HG03045 (cell line): ENCODE data around the gene PNMA6E.

Experiments
- ATAC-seq: cut with Tn5 transposase; IDR thresholded peaks from one replicate; pipeline ENCODE4 v1.9.1; 2021; ENCODE audit warnings: mild to moderate bottlenecking, moderate library complexity; ENCODE audit not compliant: unreplicated experiment

PNMA6E gene

GRCh38 chrX:153438532-153438931 lies 37.4 kb upstream of the PNMA6E start:
- no peak for ATAC-seq

DNA sequence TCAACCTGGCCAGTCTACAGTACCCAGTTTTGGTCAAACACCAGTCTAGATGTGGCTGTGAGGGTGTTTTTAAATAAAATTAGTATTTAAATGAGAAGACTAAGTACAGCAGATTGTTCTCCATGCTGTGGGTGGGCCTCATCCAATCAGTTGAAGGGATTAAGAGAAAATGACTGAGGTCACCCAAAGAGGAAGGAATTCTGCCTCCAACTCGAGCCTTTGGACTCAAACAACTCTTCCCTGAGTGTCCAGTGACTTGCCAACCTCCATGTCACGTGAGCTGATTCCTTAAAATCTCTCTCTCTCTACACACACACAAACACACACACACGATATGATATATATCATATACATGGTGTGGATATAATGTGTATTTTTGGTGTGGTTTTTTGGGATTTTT lies 34.7 kb upstream of the PNMA6E start:
- ATAC-seq, result no peak

DNA sequence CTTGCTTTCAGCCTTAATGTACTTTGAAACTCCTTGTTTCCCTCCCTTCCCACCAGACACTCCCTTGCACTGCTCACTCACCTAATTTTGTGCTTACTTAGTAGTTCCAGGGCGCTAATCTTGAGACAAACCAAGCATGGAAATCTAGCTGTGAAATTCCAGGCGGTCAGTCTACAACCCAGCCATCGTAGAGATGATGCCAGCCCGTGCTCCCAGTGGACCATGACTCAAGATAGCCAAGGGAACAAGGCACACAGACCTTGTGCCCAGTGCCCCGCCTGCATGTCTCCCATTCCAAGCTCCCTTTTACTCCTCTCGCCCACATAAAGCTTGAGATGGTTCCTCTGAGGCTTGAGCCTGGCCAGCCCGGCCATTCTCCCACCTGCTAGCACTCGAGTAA lies 33.7 kb upstream of the PNMA6E start:
- no peak for ATAC-seq

GRCh38 chrX:153433781-153434285 lies 32.7 kb upstream of the PNMA6E start:
- ATAC-seq, result no peak

DNA sequence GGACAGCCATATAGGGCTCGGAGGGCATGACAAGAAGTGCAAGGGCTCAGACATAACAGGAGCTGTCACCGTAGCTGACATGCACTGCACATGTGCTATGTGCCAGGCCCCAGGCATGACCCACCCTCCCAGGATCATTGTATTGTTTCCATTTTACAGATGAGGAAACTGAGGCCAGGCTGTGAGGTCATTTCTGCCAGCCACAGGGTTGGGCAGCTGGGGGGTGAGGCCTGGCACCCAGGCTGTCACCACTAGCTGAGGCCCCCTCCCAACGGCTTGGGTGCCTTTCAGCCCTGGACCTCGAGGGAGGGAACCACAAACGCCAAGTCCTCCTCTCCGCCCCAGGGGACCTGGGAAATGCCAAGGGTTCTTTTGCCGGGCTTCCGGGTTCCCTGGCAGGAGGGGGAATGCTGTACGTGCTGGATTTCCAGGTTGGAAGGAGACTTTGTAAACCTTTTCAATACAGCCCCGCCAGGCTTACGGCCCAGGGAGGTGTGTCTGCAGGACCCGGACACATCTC lies 32.1 kb upstream of the PNMA6E start:
- no peak for ATAC-seq

- ATAC-seq, result no peak
These were observed 29.6 kb upstream of the PNMA6E start for GRCh38 chrX:153430796-153431195.

- ATAC-seq, result no peak
These were observed 25.1 kb upstream of the PNMA6E start for GRCh38 chrX:153426204-153426603.

- no peak for ATAC-seq
These were observed 22.5 kb upstream of the PNMA6E start for GRCh38 chrX:153423652-153424051.

- ATAC-seq, result no peak
These were observed 20.7 kb upstream of the PNMA6E start for GRCh38 chrX:153421856-153422255.

DNA sequence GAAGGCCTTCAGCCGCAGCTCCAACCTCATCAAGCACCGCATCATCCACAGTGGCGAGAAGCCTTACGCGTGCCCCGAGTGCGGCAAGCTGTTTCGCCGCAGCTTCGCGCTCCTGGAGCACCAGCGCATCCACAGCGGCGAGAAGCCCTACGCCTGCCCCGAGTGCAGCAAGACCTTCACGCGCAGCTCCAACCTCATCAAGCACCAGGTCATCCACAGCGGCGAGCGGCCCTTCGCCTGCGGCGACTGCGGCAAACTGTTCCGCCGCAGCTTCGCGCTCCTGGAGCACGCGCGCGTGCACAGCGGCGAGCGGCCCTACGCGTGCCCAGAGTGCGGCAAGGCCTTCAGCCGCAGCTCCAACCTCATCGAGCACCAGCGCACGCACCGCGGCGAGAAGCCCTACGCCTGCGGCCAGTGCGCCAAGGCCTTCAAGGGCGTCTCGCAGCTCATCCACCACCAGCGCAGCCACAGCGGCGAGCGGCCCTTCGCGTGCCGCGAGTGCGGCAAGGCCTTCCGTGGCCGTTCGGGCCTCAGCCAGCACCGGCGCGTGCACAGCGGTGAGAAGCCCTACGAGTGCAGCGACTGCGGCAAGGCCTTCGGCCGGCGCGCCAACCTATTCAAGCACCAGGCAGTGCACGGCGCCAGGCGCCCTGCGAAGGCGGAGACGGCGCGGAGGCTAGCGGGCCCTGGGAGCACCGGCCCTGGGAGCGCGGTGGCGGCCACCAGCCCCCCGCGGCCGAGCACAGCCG lies 19.9 kb upstream of the PNMA6E start:
- ATAC-seq, result no peak

GRCh38 chrX:153417637-153418036 lies 16.5 kb upstream of the PNMA6E start:
- ATAC-seq, result no peak

DNA sequence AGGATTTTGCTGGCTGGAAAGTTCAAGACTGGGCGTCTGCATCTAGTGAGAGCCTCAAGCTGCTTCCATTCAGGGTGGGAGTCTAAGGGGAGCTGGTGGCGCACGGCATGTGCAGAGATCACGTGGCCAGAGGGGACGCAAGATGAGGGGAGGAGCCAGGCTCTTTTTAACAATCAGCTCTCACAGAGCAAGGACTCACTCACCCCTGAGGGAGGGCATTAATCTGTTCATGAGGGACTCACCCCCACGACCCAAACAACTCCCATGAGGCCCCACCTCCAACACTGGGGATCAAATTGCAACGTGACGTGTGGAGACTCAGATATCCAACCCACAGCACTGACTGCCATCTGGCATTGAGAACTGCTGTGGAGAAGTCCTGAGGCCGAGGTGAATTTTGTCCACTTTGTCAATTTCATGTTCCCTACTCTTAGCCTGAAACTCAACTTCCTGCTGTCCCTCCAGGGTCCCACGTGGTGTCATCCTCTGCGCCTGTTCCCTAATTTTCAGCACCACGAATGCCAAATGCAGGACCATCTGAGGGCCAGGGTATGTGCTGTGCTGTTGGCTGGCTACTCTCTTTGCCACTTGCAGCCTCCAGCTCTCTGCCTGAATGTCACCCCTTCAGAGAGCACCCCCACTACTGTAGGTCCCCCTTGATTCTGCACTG lies 15.8 kb upstream of the PNMA6E start:
- ATAC-seq, result no peak

- ATAC-seq, result no peak
These were observed 13.8 kb upstream of the PNMA6E start for GRCh38 chrX:153414856-153415510.

DNA sequence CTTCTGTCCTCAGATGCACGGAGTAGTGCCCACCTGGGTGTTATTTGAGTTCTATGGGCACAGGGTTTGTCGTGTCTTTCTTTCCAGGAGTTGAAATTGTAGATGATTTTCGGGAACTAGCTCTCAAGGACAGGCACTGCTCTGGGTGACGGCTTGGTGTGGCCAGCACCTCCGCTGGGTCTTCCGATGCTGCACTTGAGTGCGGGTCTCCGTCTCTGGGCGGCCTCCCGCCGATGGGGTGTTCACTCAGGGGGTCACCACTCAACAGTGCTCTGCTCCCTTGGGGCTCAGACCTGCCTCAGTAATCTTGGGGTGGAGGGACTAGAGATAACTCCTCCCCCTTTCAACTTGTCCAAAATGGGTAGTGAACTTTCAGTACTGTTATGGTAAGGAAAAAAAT lies 12.6 kb upstream of the PNMA6E start:
- no peak for ATAC-seq

GRCh38 chrX:153412746-153413720 lies 11.9 kb upstream of the PNMA6E start:
- no peak for ATAC-seq

DNA sequence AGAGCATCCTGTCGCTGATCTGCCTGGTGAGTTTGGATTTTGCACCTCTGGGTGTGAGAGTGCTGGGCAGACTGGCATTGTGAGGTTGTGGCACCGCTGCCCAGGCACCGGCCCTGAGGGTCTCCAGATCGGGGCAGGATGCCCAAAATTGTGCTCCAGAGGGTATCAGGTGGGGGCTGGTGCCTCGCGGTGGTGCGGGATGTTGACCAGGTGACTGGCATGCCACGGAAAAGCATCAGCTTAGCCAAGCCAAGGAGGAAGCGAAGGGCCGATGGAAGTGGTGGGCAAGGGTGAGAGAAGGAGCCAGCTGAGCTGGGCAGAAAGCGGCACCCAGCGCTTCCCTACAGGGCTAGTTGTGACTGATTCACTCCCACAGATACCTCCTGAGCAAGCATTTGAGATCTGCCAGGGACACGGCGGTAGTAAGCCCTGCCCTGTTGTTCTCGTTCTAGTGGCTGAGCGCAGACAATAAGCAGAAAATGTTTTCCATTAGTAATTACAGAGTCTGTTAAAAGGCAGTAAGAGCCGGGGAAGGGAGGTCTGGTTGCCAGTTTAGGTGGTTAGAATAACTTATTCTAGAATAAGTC lies 10.9 kb upstream of the PNMA6E start:
- no peak for ATAC-seq

GRCh38 chrX:153411255-153411987 lies 10.3 kb upstream of the PNMA6E start, which contains the start of gene ZFP92:
ZFP92 (plus strand) TSS chrX:153411472; CDS start chrX:153418323, 6,851 bp downstream.
- peak; percentile 77 for ATAC-seq

DNA sequence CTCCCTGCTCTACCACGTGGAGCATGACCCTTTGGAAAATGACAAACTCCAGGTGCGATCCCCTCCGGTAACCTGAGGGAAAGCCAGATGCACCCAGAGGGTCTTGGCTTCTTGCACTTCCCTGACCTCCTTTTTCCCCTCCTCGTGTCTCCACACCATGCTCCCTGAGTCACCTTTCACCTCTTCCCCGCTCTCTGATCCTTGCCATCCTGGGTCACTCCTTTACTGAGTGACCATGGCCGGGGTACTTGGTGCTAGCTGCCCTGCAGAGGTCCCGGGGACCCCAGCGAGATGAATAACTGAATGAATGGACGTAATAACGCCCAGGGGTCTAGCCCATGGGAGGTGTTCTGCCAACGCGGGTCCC lies 9.7 kb upstream of the PNMA6E start:
- no peak for ATAC-seq

GRCh38 chrX:153410373-153410772 lies 9.2 kb upstream of the PNMA6E start:
- ATAC-seq, result no peak
